ENCODE measurements around the gene CRAT.
A peak's percentile ranks its signal among the peaks of the same experiment; 100 is the strongest.

- TF ChIP-seq CTCF (conservative IDR thresholded peaks at IDR 0.05; ENCODE audit: low read depth, low read length) (peak; percentile 48), POLR2A (IDR thresholded peaks at IDR 0.05; ENCODE audit: low read depth, low read length) (no peak), CEBPB (IDR thresholded peaks at IDR 0.05; ENCODE audit: low read depth, low read length) (no peak), RAD21 (IDR thresholded peaks at IDR 0.05; ENCODE audit: low read length) (no peak), SMC3 (IDR thresholded peaks at IDR 0.05; ENCODE audit: low read depth, low read length) (no peak), FOS (IDR thresholded peaks at IDR 0.05; ENCODE audit: low read depth, low read length) (no peak), MXI1 (IDR thresholded peaks at IDR 0.05; ENCODE audit: borderline replicate concordance, low read depth, low read length) (no peak), BHLHE40 (IDR thresholded peaks at IDR 0.05; ENCODE audit: low read depth, low read length) (no peak), RCOR1 (IDR thresholded peaks at IDR 0.05; ENCODE audit: insufficient replicate concordance, low read length) (no peak), USF2 (IDR thresholded peaks at IDR 0.05; ENCODE audit: low read depth, low read length) (no peak)
Observed at GRCh38 chr9:129102791-129103594, 7.6 kb downstream of the CRAT start.

Data from IMR-90 (cell line).